Body of pancreas (tissue), 4 donors: ENCODE measurements around the gene OR2H1. TPM values are rescaled to one million over a fixed set of nuclear protein-coding genes. Genes with fewer than 3 reads are reported as not detected.

Experiments
- ATAC-seq: fragments of 150-250 bp; one replicate; pipeline ENCODE4 v1.9.1; 2016
- DNase-seq, 4 donors: peaks; one replicate each; pipeline ENCODE4 v3.0.0-alpha.2; 2019
- H3K27ac ChIP-seq, 4 donors: fragments of 200-600 bp; sonication (generic); 1 replicate in 3 of 4; 2 replicates in 1 of 4; pipeline versions ENCODE4 v1.5.1 to v1.6.1; 2016 to 2019; ENCODE audit warnings: mild to moderate bottlenecking in 1 of 4, mixed read lengths in 1 of 4, moderate library complexity in 1 of 4
- H3K27me3 ChIP-seq, 2 donors: fragments of 200-600 bp; sonication (generic); one replicate each; pipeline ENCODE4 v1.6.0; 2016; ENCODE audit warnings: mild to moderate bottlenecking in 1 of 2
- H3K36me3 ChIP-seq, 2 donors: fragments of 200-600 bp; sonication (generic); replicated peaks in 1 of 2; 2 replicates each; pipeline ENCODE4 v1.5.1; 2016; ENCODE audit warnings: low read depth in 2 of 2; ENCODE audit not compliant: insufficient read depth in 1 of 2
- H3K4me1 ChIP-seq: fragments of 200-600 bp; sonication (generic); one replicate; pipeline ENCODE4 v1.6.0; 2016
- H3K4me3 ChIP-seq, 2 donors: fragments of 200-600 bp; sonication (generic); 1 replicate in 1 of 2; 2 replicates in 1 of 2; pipeline ENCODE4 v1.5.1; 2016 to 2019
- H3K9me3 ChIP-seq, 3 donors: fragments of 200-600 bp; sonication (generic); 1 replicate in 2 of 3; 2 replicates in 1 of 3; pipeline ENCODE4 v1.5.1; 2016
- POLR2A ChIP-seq, 3 donors: fragments of 450-650 bp; IDR thresholded peaks; one replicate each; pipeline ENCODE4 v1.6.1; 2016; ENCODE audit warnings: antibody characterized with exemption in 3 of 3, mild to moderate bottlenecking in 2 of 3
- WGBS, 2 donors: methylation state at CpG; one replicate each; pipeline ENCODE4 v1.1.5; 2017; 5-methylcytosine and 5-hydroxymethylcytosine counted together
- intact Hi-C: fragments of 100-400 bp; cut with DNase I; formaldehyde crosslinking; loops from one replicate; pipeline ENCODE4 v1.15.1; 2023
- total RNA-seq, 2 donors: library from RNA; depleted of rRNA; stranded (reverse); fragments of >200 nt; gene quantifications; one replicate each; pipeline ENCODE4 v1.1.0, GENCODE V29; 2016
- TF ChIP-seq, protein P1 (sequence below), 7 experiments: fragments of 450-650 bp in 4 of 7; fragments of 200-600 bp in 3 of 7; sonication (generic) in 3 of 7; IDR thresholded peaks; one replicate each; pipeline ENCODE4 v1.5.1; 2016 to 2019; ENCODE audit warnings: antibody characterized with exemption in 7 of 7

The OR2H1 gene
- total RNA-seq, 2 donors from 2014 or later: not detected

- 60 to 68% methylated on average over 5 of the region's 5 CpGs for WGBS, 2 donors
- no peak for DNase-seq
- Histone ChIP-seq H3K9me3 (no peaks in the 10 kb centered on the region), H3K36me3 (no peaks in the 10 kb centered on the region), H3K27ac (no peak overlapping the region), H3K4me1 (no peaks in the 10 kb centered on the region), H3K27me3 (no peaks in the 10 kb centered on the region), H3K4me3 (no peak overlapping the region)
- TF ChIP-seq, protein P1, sequence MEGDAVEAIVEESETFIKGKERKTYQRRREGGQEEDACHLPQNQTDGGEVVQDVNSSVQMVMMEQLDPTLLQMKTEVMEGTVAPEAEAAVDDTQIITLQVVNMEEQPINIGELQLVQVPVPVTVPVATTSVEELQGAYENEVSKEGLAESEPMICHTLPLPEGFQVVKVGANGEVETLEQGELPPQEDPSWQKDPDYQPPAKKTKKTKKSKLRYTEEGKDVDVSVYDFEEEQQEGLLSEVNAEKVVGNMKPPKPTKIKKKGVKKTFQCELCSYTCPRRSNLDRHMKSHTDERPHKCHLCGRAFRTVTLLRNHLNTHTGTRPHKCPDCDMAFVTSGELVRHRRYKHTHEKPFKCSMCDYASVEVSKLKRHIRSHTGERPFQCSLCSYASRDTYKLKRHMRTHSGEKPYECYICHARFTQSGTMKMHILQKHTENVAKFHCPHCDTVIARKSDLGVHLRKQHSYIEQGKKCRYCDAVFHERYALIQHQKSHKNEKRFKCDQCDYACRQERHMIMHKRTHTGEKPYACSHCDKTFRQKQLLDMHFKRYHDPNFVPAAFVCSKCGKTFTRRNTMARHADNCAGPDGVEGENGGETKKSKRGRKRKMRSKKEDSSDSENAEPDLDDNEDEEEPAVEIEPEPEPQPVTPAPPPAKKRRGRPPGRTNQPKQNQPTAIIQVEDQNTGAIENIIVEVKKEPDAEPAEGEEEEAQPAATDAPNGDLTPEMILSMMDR (IDR thresholded peaks at IDR 0.05): no peak
- no peak for TF ChIP-seq POLR2A (IDR thresholded peaks at IDR 0.05)
- intact Hi-C loops: no loop called here
- ATAC-seq: no peak
Observed at GRCh38 chr6:29487131-29487530, 30.2 kb downstream of the OR2H1 start.

DNA sequence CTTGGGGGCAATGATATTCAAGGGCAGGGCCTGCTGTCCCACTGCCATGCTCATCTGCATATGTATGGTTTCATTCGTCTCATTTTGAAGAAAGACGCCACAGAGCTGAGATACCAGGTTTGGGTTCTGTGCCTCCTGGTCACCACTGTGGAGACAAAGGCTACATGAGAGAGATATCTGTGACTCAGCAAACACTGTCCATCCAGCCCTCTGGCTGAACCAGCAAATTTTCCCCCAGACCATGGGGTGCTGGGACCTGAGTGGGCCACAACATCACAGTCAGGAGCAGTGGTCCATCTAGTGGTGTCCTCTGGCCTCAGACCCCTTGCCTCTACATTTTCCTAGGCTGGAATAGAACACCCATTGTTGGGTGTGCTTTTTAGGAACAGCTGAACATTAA is 30.7 kb downstream of the OR2H1 start, which contains the start of gene MAS1L:
MAS1L (minus strand) TSS at position 297 of the 400 bp plus-strand sequence; CDS start at position 243, 54 bp downstream.
- Histone ChIP-seq H3K27me3 (no peaks in the 10 kb centered on the region), H3K4me3 (no peak within 1 kb of the TSS), H3K36me3 (no peaks in the 10 kb centered on the region), H3K4me1 (no peaks in the 10 kb centered on the region), H3K27ac (no peak within 1 kb of the TSS), H3K9me3 (no peaks in the 10 kb centered on the region)
- ATAC-seq: no peak
- DNase-seq: no peak
- WGBS, 2 donors: 93 to 97% methylated on average over 2 of the region's 2 CpGs
- TF ChIP-seq POLR2A (IDR thresholded peaks at IDR 0.05): no peak
- TF ChIP-seq, protein P1 (IDR thresholded peaks at IDR 0.05): no peak
- intact Hi-C loops: no loop called here

- H3K27ac ChIP-seq: no peak overlapping the region
- no peak for TF ChIP-seq POLR2A (IDR thresholded peaks at IDR 0.05)
- TF ChIP-seq, protein P1 (IDR thresholded peaks at IDR 0.05): no peak
- DNase-seq (no peak), ATAC-seq (no peak)
- no peaks in the 10 kb centered on the region for H3K4me1 ChIP-seq
- intact Hi-C loops: no loop called here
- H3K36me3 ChIP-seq: no peaks in the 10 kb centered on the region
- no peaks in the 10 kb centered on the region for H3K9me3 ChIP-seq
- no peak overlapping the region for H3K4me3 ChIP-seq
- H3K27me3 ChIP-seq: no peaks in the 10 kb centered on the region
Observed at GRCh38 chr6:29488874-29489273, 31.9 kb downstream of the OR2H1 start.

- intact Hi-C loops: no loop called here
- H3K27me3 ChIP-seq: no peaks in the 10 kb centered on the region
- ATAC-seq (no peak), DNase-seq (no peak)
- WGBS, 2 donors: 87 to 88% methylated on average over 8 of the region's 8 CpGs
- H3K9me3 ChIP-seq: no peaks in the 10 kb centered on the region
- no peak overlapping the region for H3K4me3 ChIP-seq
- H3K27ac ChIP-seq: no peak overlapping the region
- no peak for TF ChIP-seq POLR2A (IDR thresholded peaks at IDR 0.05)
- TF ChIP-seq, protein P1 (IDR thresholded peaks at IDR 0.05): no peak
- H3K36me3 ChIP-seq: no peaks in the 10 kb centered on the region
- no peaks in the 10 kb centered on the region for H3K4me1 ChIP-seq
Observed at GRCh38 chr6:29489286-29489685, 32.3 kb downstream of the OR2H1 start.

- 78 to 83% methylated on average over 3 of the region's 3 CpGs for WGBS, 2 donors
- no peak overlapping the region for H3K4me3 ChIP-seq
- TF ChIP-seq POLR2A (IDR thresholded peaks at IDR 0.05): no peak
- TF ChIP-seq, protein P1 (IDR thresholded peaks at IDR 0.05): no peak
- H3K4me1 ChIP-seq: no peaks in the 10 kb centered on the region
- DNase-seq (no peak), ATAC-seq (no peak)
- H3K36me3 ChIP-seq: no peaks in the 10 kb centered on the region
- no peaks in the 10 kb centered on the region for H3K9me3 ChIP-seq
- no peak overlapping the region for H3K27ac ChIP-seq
- no peaks in the 10 kb centered on the region for H3K27me3 ChIP-seq
- intact Hi-C loops: no loop called here
Observed at GRCh38 chr6:29490055-29490454, 33.1 kb downstream of the OR2H1 start.
